ENCODE data around the gene KCNA2. TPM values are rescaled to one million over a fixed set of nuclear protein-coding genes. Genes with fewer than 3 reads are reported as not detected.

The KCNA2 gene
- total RNA-seq, 1 experiment from 2014 or later: 1.1 TPM

DNA sequence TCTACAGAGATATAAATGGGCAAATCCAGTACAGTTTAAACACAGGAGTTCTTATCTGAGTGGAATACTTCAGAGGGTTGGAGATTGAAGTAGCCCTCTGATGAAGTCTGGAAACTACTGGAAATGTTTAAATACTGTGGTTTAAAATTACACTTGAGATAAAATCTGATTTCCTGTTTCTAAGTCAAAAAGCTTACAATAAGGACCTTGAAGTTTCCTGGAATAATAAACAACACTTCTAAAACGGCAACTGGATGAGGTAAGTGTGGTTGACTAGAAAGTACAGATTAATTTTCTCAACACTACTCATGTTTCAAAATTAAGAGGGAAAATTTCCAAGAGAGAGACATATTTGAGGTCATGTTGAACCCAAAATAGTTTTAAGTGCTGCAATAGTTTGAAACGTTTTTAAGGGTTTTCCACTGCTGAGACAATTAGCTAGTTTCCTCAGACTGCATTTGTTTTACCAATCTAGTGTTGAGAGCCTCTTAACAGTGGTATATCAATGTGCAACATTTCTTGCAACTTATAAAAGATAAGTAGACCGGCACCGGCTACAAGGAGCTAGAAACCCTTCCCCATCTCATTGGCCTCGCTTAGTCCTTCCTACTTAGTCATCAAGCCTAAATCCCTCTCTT lies 41.2 kb upstream of the KCNA2 start:
- in situ Hi-C loops (cut with HindIII; ENCODE audit: low pct_unique_long_range_greater_than_20kb, low sequenced_read_pairs): no loop called here

DNA sequence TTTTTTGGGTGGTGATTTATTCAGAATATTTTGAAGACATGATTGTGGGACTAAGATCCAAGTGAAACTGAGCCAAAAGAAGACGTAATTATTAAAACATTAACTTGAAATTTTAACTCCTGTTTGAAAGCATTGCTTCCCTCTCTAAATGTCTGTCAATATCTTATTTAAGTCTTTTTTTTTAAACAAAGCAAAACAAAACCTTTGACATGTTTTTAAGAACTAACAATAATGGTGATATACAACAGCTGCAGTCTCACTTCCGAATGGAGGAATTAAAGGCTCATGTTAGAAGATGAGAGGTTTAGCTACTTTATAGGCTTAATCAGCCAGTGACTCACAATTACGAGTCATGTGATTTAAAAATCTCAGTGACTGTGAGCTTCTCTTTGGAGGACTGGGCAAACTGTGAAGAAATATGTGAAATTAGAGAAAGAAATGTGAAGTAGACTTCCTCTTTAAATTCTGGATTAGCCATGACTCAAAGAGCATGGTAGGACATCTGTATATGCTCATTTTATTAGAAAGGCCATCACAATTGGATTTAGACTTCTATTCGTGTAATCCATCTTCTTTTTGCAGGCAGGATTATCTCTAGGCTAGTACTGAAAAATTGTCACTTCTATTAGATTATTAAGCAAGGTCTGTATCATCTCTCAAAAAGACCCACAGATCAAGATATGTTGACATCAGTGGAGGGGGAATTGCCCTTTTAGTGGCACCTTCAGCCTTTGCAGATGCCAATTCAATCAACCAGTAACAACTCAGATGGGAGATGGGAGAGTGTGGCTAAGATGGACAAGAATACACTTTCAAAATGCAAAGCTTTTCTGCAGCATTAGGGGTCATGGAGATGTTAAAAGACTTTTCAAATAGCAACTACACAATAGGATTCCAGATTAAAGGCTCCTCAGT lies 39.9 kb upstream of the KCNA2 start:
- intact Hi-C loops (cut with micrococcal nuclease; ENCODE audit: unreplicated experiment) (no loop called here), in situ Hi-C loops (cut with HindIII; ENCODE audit: low pct_unique_long_range_greater_than_20kb, low sequenced_read_pairs) (no loop called here)
- no peaks in the 10 kb centered on the region for H3K36me3 ChIP-seq (ENCODE audit: control insufficient read depth, insufficient read depth, low read length)
- BruUV-seq (replicated peaks): no TSS peak
- ChIA-PET POLR2A (no interaction called here), CTCF (no interaction called here)
- DNase-seq (ENCODE audit: low read depth, low spot score) (no peak), ATAC-seq (no peak)
- no peak overlapping the region for H3K27ac ChIP-seq (ENCODE audit: low read length)
- H3K27me3 ChIP-seq (ENCODE audit: control insufficient read depth, insufficient read depth, low read length): peaks cover 15% of the 10 kb centered on the region
- H3K4me1 ChIP-seq (ENCODE audit: control insufficient read depth, insufficient read depth, low read length): no peaks in the 10 kb centered on the region
- no peaks in the 10 kb centered on the region for H3K9me3 ChIP-seq (ENCODE audit: control insufficient read depth, insufficient read depth, low read depth, low read length)
- no peak overlapping the region for H3K4me3 ChIP-seq (ENCODE audit: low read depth in 2 of 2, low read length in 2 of 2)
- TF ChIP-seq SIN3A (IDR thresholded peaks at IDR 0.05; ENCODE audit: borderline replicate concordance, insufficient read depth, low read depth, low read length) (no peak), REST (IDR thresholded peaks at IDR 0.05; ENCODE audit: insufficient read depth in 1 of 2, low read depth in 2 of 2, low read length in 1 of 2) (no peak), POLR2AphosphoS5 (IDR thresholded peaks at IDR 0.05; ENCODE audit: low read depth, low read length) (no peak), TCF7L2 (IDR thresholded peaks at IDR 0.05; ENCODE audit: low read depth, low read length) (no peak)
- TF ChIP-seq, protein P1, sequence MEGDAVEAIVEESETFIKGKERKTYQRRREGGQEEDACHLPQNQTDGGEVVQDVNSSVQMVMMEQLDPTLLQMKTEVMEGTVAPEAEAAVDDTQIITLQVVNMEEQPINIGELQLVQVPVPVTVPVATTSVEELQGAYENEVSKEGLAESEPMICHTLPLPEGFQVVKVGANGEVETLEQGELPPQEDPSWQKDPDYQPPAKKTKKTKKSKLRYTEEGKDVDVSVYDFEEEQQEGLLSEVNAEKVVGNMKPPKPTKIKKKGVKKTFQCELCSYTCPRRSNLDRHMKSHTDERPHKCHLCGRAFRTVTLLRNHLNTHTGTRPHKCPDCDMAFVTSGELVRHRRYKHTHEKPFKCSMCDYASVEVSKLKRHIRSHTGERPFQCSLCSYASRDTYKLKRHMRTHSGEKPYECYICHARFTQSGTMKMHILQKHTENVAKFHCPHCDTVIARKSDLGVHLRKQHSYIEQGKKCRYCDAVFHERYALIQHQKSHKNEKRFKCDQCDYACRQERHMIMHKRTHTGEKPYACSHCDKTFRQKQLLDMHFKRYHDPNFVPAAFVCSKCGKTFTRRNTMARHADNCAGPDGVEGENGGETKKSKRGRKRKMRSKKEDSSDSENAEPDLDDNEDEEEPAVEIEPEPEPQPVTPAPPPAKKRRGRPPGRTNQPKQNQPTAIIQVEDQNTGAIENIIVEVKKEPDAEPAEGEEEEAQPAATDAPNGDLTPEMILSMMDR (IDR thresholded peaks at IDR 0.05): no peak

More for the DNA sequence above, 41.2 kb upstream of the KCNA2 start:
- TF ChIP-seq POLR2AphosphoS5 (IDR thresholded peaks at IDR 0.05; ENCODE audit: low read depth, low read length) (no peak), TCF7L2 (IDR thresholded peaks at IDR 0.05; ENCODE audit: low read depth, low read length) (no peak), SIN3A (IDR thresholded peaks at IDR 0.05; ENCODE audit: borderline replicate concordance, insufficient read depth, low read depth, low read length) (no peak), REST (IDR thresholded peaks at IDR 0.05; ENCODE audit: insufficient read depth in 1 of 2, low read depth in 2 of 2, low read length in 1 of 2) (no peak)
- TF ChIP-seq, protein P1 (IDR thresholded peaks at IDR 0.05): no peak
- Histone ChIP-seq H3K4me1 (ENCODE audit: control insufficient read depth, insufficient read depth, low read length) (no peaks in the 10 kb centered on the region), H3K27me3 (ENCODE audit: control insufficient read depth, insufficient read depth, low read length) (peaks cover 15% of the 10 kb centered on the region), H3K9me3 (ENCODE audit: control insufficient read depth, insufficient read depth, low read depth, low read length) (no peaks in the 10 kb centered on the region), H3K4me3 (ENCODE audit: low read depth in 2 of 2, low read length in 2 of 2) (no peak overlapping the region), H3K27ac (ENCODE audit: low read length) (no peak overlapping the region), H3K36me3 (ENCODE audit: control insufficient read depth, insufficient read depth, low read length) (no peaks in the 10 kb centered on the region)
- intact Hi-C loops (cut with micrococcal nuclease; ENCODE audit: unreplicated experiment): no loop called here
- ATAC-seq (no peak), DNase-seq (ENCODE audit: low read depth, low spot score) (no peak)
- ChIA-PET POLR2A (interaction anchor here (0.6 kb wide), 1 partner anchor 83 kb away, joined by 3 read pairs; no protein-coding TSS in a partner anchor), CTCF (no interaction called here)
- no TSS peak for BruUV-seq (replicated peaks)

Data from Panc1 (cell line).